Lower leg skin (tissue), 3 donors: Measurements from ENCODE around the gene CD300LG.

Source experiments
- POLR2A ChIP-seq, 2 donors: fragments of 450-650 bp; IDR thresholded peaks; one replicate each; pipeline ENCODE4 v1.6.1; 2016 to 2017; ENCODE audit warnings: antibody characterized with exemption in 2 of 2, mild to moderate bottlenecking in 1 of 2, moderate library complexity in 1 of 2
- TF ChIP-seq, protein P1 (sequence below), 3 donors: fragments of 450-650 bp; IDR thresholded peaks; one replicate each; pipeline ENCODE4 v1.5.1; 2016; ENCODE audit warnings: antibody characterized with exemption in 3 of 3, mild to moderate bottlenecking in 3 of 3, moderate library complexity in 2 of 3

- TF ChIP-seq, protein P1, sequence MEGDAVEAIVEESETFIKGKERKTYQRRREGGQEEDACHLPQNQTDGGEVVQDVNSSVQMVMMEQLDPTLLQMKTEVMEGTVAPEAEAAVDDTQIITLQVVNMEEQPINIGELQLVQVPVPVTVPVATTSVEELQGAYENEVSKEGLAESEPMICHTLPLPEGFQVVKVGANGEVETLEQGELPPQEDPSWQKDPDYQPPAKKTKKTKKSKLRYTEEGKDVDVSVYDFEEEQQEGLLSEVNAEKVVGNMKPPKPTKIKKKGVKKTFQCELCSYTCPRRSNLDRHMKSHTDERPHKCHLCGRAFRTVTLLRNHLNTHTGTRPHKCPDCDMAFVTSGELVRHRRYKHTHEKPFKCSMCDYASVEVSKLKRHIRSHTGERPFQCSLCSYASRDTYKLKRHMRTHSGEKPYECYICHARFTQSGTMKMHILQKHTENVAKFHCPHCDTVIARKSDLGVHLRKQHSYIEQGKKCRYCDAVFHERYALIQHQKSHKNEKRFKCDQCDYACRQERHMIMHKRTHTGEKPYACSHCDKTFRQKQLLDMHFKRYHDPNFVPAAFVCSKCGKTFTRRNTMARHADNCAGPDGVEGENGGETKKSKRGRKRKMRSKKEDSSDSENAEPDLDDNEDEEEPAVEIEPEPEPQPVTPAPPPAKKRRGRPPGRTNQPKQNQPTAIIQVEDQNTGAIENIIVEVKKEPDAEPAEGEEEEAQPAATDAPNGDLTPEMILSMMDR (IDR thresholded peaks at IDR 0.05), result no peak
- no peak for TF ChIP-seq POLR2A (IDR thresholded peaks at IDR 0.05)
Measured at GRCh38 chr17:43911904-43912303, 64.9 kb downstream of the CD300LG start.
